ENCODE data around the gene IGHMBP2. TPM values are rescaled to one million over a fixed set of nuclear protein-coding genes. Genes with fewer than 3 reads are reported as not detected.

The IGHMBP2 gene
- total and polyA plus RNA-seq, 2 of the 8 experiments (the other 6 are each of a cell fraction or from before 2014, with no cell fraction given) = 8.4 to 17.6 TPM

- POLR2A ChIA-PET (ENCODE audit: partially characterized antibody) = no interaction called here
- DNase-seq (ENCODE audit: low read depth in 1 of 2, low spot score in 2 of 2) (no peak), FAIRE-seq (no peak)
- Histone ChIP-seq H4K8ac (ENCODE audit: extremely low read depth, insufficient read depth, low read length) (no peak overlapping the region), H3K9me3 (ENCODE audit: insufficient read depth in 2 of 2, low read depth in 1 of 2, low read length in 1 of 2) (peaks cover 11% of the 10 kb centered on the region in 2 experiments; a peak in 3 of 4 replicates), H2BK12ac (ENCODE audit: low read depth, low read length) (no peak overlapping the region), H3K23ac (ENCODE audit: insufficient read length) (no peak overlapping the region), H2BK20ac (ENCODE audit: low read length) (no peak overlapping the region), H3K4me2 (ENCODE audit: insufficient read depth in 1 of 2, low read depth in 2 of 2, low read length in 2 of 2) (no peak overlapping the region), H3K56ac (replicated peaks; ENCODE audit: insufficient read length, low read depth, low read length) (no peak overlapping the region), H4K5ac (ENCODE audit: insufficient read length, low read depth, low read length) (no peak overlapping the region), H2AK5ac (ENCODE audit: low read depth, low read length) (no peak overlapping the region), H3K79me2 (ENCODE audit: control insufficient read depth in 1 of 2, insufficient read depth in 2 of 2, low read length in 2 of 2) (no peaks in the 10 kb centered on the region), H2AFZ (ENCODE audit: low read length) (no peak overlapping the region), H3K36me3 (ENCODE audit: control insufficient read depth in 2 of 4, insufficient read depth in 4 of 4, low read length in 3 of 4) (peaks cover 4 to 28% (median 19%) of the 10 kb centered on the region in 4 experiments; a peak in 6 of 8 replicates), H2BK15ac (ENCODE audit: low read length) (no peak overlapping the region), H3K4me3 (ENCODE audit: extremely low read depth in 1 of 4, insufficient read depth in 2 of 4, low read depth in 3 of 4, low read length in 4 of 4) (no peak overlapping the region), H4K91ac (replicated peaks; ENCODE audit: insufficient read length, low read length) (no peak overlapping the region), H2BK5ac (ENCODE audit: low read depth, low read length) (no peak overlapping the region), H3K79me1 (ENCODE audit: low read depth, low read length) (no peaks in the 10 kb centered on the region), H3K14ac (ENCODE audit: insufficient read length) (no peak overlapping the region), H3K18ac (ENCODE audit: extremely low read depth, low read length) (no peak overlapping the region), H4K20me1 (replicated peaks in 1 of 2; ENCODE audit: control insufficient read depth in 1 of 2, insufficient read depth in 2 of 2, low read length in 2 of 2) (peaks cover 0 to 3% of the 10 kb centered on the region in 2 experiments), H3K4ac (replicated peaks; ENCODE audit: insufficient read length, low read depth, low read length) (no peak overlapping the region), H2BK120ac (replicated peaks; ENCODE audit: low read depth, low read length) (no peak overlapping the region), H3K4me1 (replicated peaks in 1 of 4; ENCODE audit: control insufficient read depth in 3 of 4, insufficient read depth in 4 of 4, low read length in 3 of 4) (no peaks in the 10 kb centered on the region), H3K23me2 (ENCODE audit: low read depth, low read length) (no peaks in the 10 kb centered on the region), H3K27ac (ENCODE audit: low read depth, low read length) (no peak overlapping the region), H3K9ac (replicated peaks in 1 of 4; ENCODE audit: extremely low read depth in 1 of 4, low read depth in 3 of 4, low read length in 3 of 4) (no peak overlapping the region), H3K27me3 (replicated peaks in 1 of 4; ENCODE audit: control insufficient read depth in 3 of 4, extremely low read depth in 1 of 4, insufficient read depth in 3 of 4, low read length in 3 of 4) (no peaks in the 10 kb centered on the region)
- TF ChIP-seq POLR2A (IDR thresholded peaks at IDR 0.05; ENCODE audit: control extremely low read depth in 1 of 2, low read depth in 2 of 2, low read length in 2 of 2) = no peak
- no peak for TF ChIP-seq CREB1 (IDR thresholded peaks at IDR 0.05)
- TF ChIP-seq SIN3A (conservative IDR thresholded peaks at IDR 0.05 in 1 of 2, IDR thresholded peaks at IDR 0.05 in 1 of 2; ENCODE audit: low read depth in 1 of 2, low read length in 2 of 2) = no peak
- TF ChIP-seq JUN (IDR thresholded peaks at IDR 0.05; ENCODE audit: low read depth, low read length) = no peak
- TF ChIP-seq POU5F1 (IDR thresholded peaks at IDR 0.05; ENCODE audit: low read depth, low read length) = no peak
- TF ChIP-seq CHD2 (IDR thresholded peaks at IDR 0.05; ENCODE audit: low read length) = no peak
- no peak for TF ChIP-seq PHF8 (conservative IDR thresholded peaks at IDR 0.05; ENCODE audit: low read depth, low read length)
- TF ChIP-seq RFX5 (IDR thresholded peaks at IDR 0.05; ENCODE audit: borderline replicate concordance, low read depth, low read length) = no peak
- TF ChIP-seq TEAD4 (IDR thresholded peaks at IDR 0.05; ENCODE audit: low read depth, low read length) = no peak
- no peak for TF ChIP-seq SP1 (IDR thresholded peaks at IDR 0.05; ENCODE audit: low read depth, low read length)
- 86% methylated on average over 10 of the region's 10 CpGs; no CpG with 5 or more reads in 1 of the 2 experiments for WGBS, 2 experiments (ENCODE audit: extremely low coverage in 1 of 2, insufficient coverage in 1 of 2, insufficient read length in 1 of 2, insufficient replicate concordance in 2 of 2, low coverage in 1 of 2, low lambda C conversion rate in 2 of 2, missing lambda C conversion rate in 1 of 2)
- CTCF ChIA-PET (ENCODE audit: partially characterized antibody) = no interaction called here
Measured at GRCh38 chr11:68924073-68924925, 20.6 kb downstream of the IGHMBP2 start.

Data from H1 (cell line).